Astrocyte (in vitro differentiated cells and primary cell): ENCODE results near the gene ANAPC16. TPM values are rescaled to one million over a fixed set of nuclear protein-coding genes. Genes with fewer than 3 reads are reported as not detected.

ENCODE experiments used
- DNase-seq: peaks from one replicate; pipeline ENCODE4 v3.0.0-alpha.2; 2010; ENCODE audit warnings: low read depth
- FAIRE-seq: peaks from 2 replicates; lab custom pipeline; 2011; peaks lifted over from hg19 to GRCh38; lab: Jason Lieb, UNC
- H2AFZ ChIP-seq: 2 replicates; pipeline ENCODE4 v1.6.0; 2012; ENCODE audit warnings: low read depth, low read length, inconsistent platforms
- H3K27ac ChIP-seq: 2 replicates; pipeline ENCODE4 v1.5.1; 2011; ENCODE audit warnings: low read depth, low read length, inconsistent platforms
- H3K27me3 ChIP-seq: 2 replicates; pipeline ENCODE4 v1.6.0; 2011; ENCODE audit warnings: low read length, inconsistent platforms; ENCODE audit not compliant: insufficient read depth
- H3K36me3 ChIP-seq: 2 replicates; pipeline ENCODE4 v1.5.1; 2011; ENCODE audit warnings: low read length, inconsistent platforms; ENCODE audit not compliant: insufficient read depth
- H3K4me1 ChIP-seq: 2 replicates; pipeline ENCODE4 v1.5.1; 2011; ENCODE audit warnings: low read length, inconsistent platforms; ENCODE audit not compliant: insufficient read depth
- H3K4me2 ChIP-seq: 2 replicates; pipeline ENCODE4 v1.6.0; 2012; ENCODE audit warnings: low read length, inconsistent platforms
- H3K4me3 ChIP-seq: 2 replicates; pipeline ENCODE4 v1.5.1; 2011; ENCODE audit warnings: low read depth, mild to moderate bottlenecking, low read length, inconsistent platforms; ENCODE audit not compliant: insufficient read depth
- H3K79me2 ChIP-seq: 2 replicates; pipeline ENCODE4 v1.6.0; 2012; ENCODE audit warnings: mild to moderate bottlenecking, low read length, inconsistent platforms; ENCODE audit not compliant: insufficient read depth
- H3K9ac ChIP-seq: 2 replicates; pipeline ENCODE4 v1.6.0; 2012; ENCODE audit warnings: mild to moderate bottlenecking, low read length, inconsistent platforms
- H3K9me3 ChIP-seq: 2 replicates; pipeline ENCODE4 v1.5.1; 2012; ENCODE audit warnings: low read depth, mild to moderate bottlenecking, low read length, inconsistent platforms; ENCODE audit not compliant: insufficient read depth
- H4K20me1 ChIP-seq: 2 replicates; pipeline ENCODE4 v1.6.0; 2012; ENCODE audit warnings: low read length, inconsistent platforms; ENCODE audit not compliant: insufficient read depth
- H3K27ac Mint-ChIP-seq: one replicate; pipeline ENCODE4 v1.8.0; 2021; ENCODE audit warnings: mild to moderate bottlenecking, mixed read lengths; ENCODE audit not compliant: unreplicated experiment
- H3K27me3 Mint-ChIP-seq: one replicate; pipeline ENCODE4 v1.8.0; 2021; ENCODE audit warnings: low read depth, mixed read lengths; ENCODE audit not compliant: unreplicated experiment
- H3K36me3 Mint-ChIP-seq: one replicate; pipeline ENCODE4 v1.8.0; 2021; ENCODE audit warnings: low read depth, mixed read lengths; ENCODE audit not compliant: unreplicated experiment
- H3K4me1 Mint-ChIP-seq: one replicate; pipeline ENCODE4 v1.8.0; 2021; ENCODE audit warnings: low read depth, mixed read lengths; ENCODE audit not compliant: unreplicated experiment
- H3K4me3 Mint-ChIP-seq: one replicate; pipeline ENCODE4 v1.8.0; 2021; ENCODE audit warnings: mild to moderate bottlenecking, moderate library complexity, mixed read lengths; ENCODE audit not compliant: unreplicated experiment
- H3K9me3 Mint-ChIP-seq: one replicate; pipeline ENCODE4 v1.8.0; 2021; ENCODE audit warnings: mild to moderate bottlenecking, mixed read lengths; ENCODE audit not compliant: unreplicated experiment
- CTCF ChIP-seq: IDR thresholded peaks from 2 replicates; pipeline ENCODE4 v1.5.1; 2011; ENCODE audit warnings: low read depth, mild to moderate bottlenecking, inconsistent platforms, low read length, moderate library complexity; ENCODE audit not compliant: insufficient read depth
- EZH2 ChIP-seq: IDR thresholded peaks from 2 replicates; pipeline ENCODE4 v1.6.1; 2012; ENCODE audit warnings: mild to moderate bottlenecking, low read length, inconsistent platforms; ENCODE audit not compliant: insufficient read depth
- total RNA-seq: library from RNA; stranded (reverse); gene quantifications from 2 replicates; pipeline ENCODE4 v1.2.1, GENCODE V29; 2021

Gene ANAPC16
- total RNA-seq, 1 donor from 2014 or later, result 47.3 TPM

- Mint-ChIP-seq H3K4me3 (no peak overlapping the region), H3K9me3 (no peaks in the 10 kb centered on the region), H3K36me3 (peaks cover 8% of the 10 kb centered on the region), H3K27ac (peak overlapping the region; percentile 75), H3K4me1 (peaks cover 15% of the 10 kb centered on the region), H3K27me3 (no peaks in the 10 kb centered on the region)
- TF ChIP-seq EZH2 (no peak), CTCF (no peak)
- no peak for DNase-seq
- Histone ChIP-seq H3K79me2 (no peaks in the 10 kb centered on the region), H3K4me2 (no peak overlapping the region), H3K9me3 (no peaks in the 10 kb centered on the region), H3K27ac (no peak overlapping the region), H2AFZ (no peak overlapping the region), H3K36me3 (peaks cover 7% of the 10 kb centered on the region), H3K27me3 (no peaks in the 10 kb centered on the region), H3K4me3 (no peak overlapping the region), H3K9ac (no peak overlapping the region), H3K4me1 (peaks cover 29% of the 10 kb centered on the region), H4K20me1 (no peaks in the 10 kb centered on the region)
- FAIRE-seq, result no peak
These were observed 41.5 kb upstream of the ANAPC16 start for GRCh38 chr10:72174297-72174662.

- H3K27me3 Mint-ChIP-seq, result no peaks in the 10 kb centered on the region
- Histone ChIP-seq H3K4me2 (peak overlapping the region; percentile 18), H3K36me3 (peaks cover 7% of the 10 kb centered on the region), H2AFZ (no peak overlapping the region), H3K9me3 (no peaks in the 10 kb centered on the region), H3K4me3 (no peak overlapping the region), H3K79me2 (no peaks in the 10 kb centered on the region), H4K20me1 (no peaks in the 10 kb centered on the region), H3K27ac (peak overlapping the region; percentile 4), H3K27me3 (no peaks in the 10 kb centered on the region), H3K4me1 (peaks cover 29% of the 10 kb centered on the region), H3K9ac (no peak overlapping the region)
- H3K27ac Mint-ChIP-seq, result no peak overlapping the region
- H3K4me1 Mint-ChIP-seq, result peaks cover 15% of the 10 kb centered on the region
- peak; percentile 52 for DNase-seq
- H3K9me3 Mint-ChIP-seq, result no peaks in the 10 kb centered on the region
- H3K4me3 Mint-ChIP-seq, result no peak overlapping the region
- FAIRE-seq, result no peak
- TF ChIP-seq CTCF, result no peak
- no peak for TF ChIP-seq EZH2
- peaks cover 11% of the 10 kb centered on the region for H3K36me3 Mint-ChIP-seq
These were observed 40.7 kb upstream of the ANAPC16 start for GRCh38 chr10:72175149-72175548.

- Histone ChIP-seq H3K27ac (no peak overlapping the region), H2AFZ (no peak overlapping the region), H3K4me2 (no peak overlapping the region), H3K4me3 (no peak overlapping the region), H4K20me1 (no peaks in the 10 kb centered on the region), H3K4me1 (peaks cover 15% of the 10 kb centered on the region), H3K9ac (no peak overlapping the region), H3K27me3 (no peaks in the 10 kb centered on the region), H3K9me3 (no peaks in the 10 kb centered on the region), H3K36me3 (peaks cover 7% of the 10 kb centered on the region), H3K79me2 (no peaks in the 10 kb centered on the region)
- Mint-ChIP-seq H3K36me3 (peaks cover 14% of the 10 kb centered on the region), H3K4me1 (peaks cover 9% of the 10 kb centered on the region), H3K4me3 (no peak overlapping the region), H3K9me3 (no peaks in the 10 kb centered on the region), H3K27me3 (no peaks in the 10 kb centered on the region), H3K27ac (no peak overlapping the region)
- TF ChIP-seq EZH2 (no peak), CTCF (no peak)
- DNase-seq, result no peak
- FAIRE-seq, result no peak
These were observed 39.1 kb upstream of the ANAPC16 start for GRCh38 chr10:72176701-72177100.
